Fibroblast of lung (primary cell): ENCODE measurements around the gene ALAS1. TPM values are rescaled to one million over a fixed set of nuclear protein-coding genes. Genes with fewer than 3 reads are reported as not detected.

Experiments used
- DNase-seq, 2 donors: peaks; one replicate each; pipeline versions ENCODE4 v3.0.0 to v3.0.0-alpha.2; 2010; ENCODE audit warnings: low read depth in 2 of 2
- H2AFZ ChIP-seq: 2 replicates; pipeline ENCODE4 v1.5.1; 2012; ENCODE audit warnings: low read length, control low read depth, inconsistent platforms
- H3K27ac ChIP-seq: 2 replicates; pipeline ENCODE4 v1.5.1; 2011; ENCODE audit warnings: low read length, control low read depth; ENCODE audit not compliant: insufficient read depth
- H3K27me3 ChIP-seq: 2 replicates; pipeline ENCODE4 v1.5.1; 2011; ENCODE audit warnings: mild to moderate bottlenecking, low read length; ENCODE audit not compliant: control insufficient read depth, insufficient read depth
- H3K36me3 ChIP-seq: 2 replicates; pipeline ENCODE4 v1.5.1; 2011; ENCODE audit warnings: low read length; ENCODE audit not compliant: control insufficient read depth, insufficient read depth
- H3K4me1 ChIP-seq: 2 replicates; pipeline ENCODE4 v1.5.1; 2011; ENCODE audit warnings: low read length; ENCODE audit not compliant: control insufficient read depth, insufficient read depth; ENCODE audit errors: extremely low read depth
- H3K4me2 ChIP-seq: 2 replicates; pipeline ENCODE4 v1.5.1; 2011; ENCODE audit warnings: low read length, control low read depth; ENCODE audit not compliant: insufficient read depth; ENCODE audit errors: extremely low read depth
- H3K4me3 ChIP-seq, 4 experiments: fragments of 200-600 bp in 1 of 4; sonication (generic) in 1 of 4; replicated peaks in 1 of 4; 2 replicates each; pipeline ENCODE4 v1.5.1; 2011 to 2016; ENCODE audit warnings: low read length in 4 of 4, low read depth in 3 of 4, mild to moderate bottlenecking in 3 of 4, control low read depth in 2 of 4, inconsistent platforms in 1 of 4, mixed read lengths in 1 of 4; ENCODE audit not compliant: insufficient read depth in 1 of 4; ENCODE audit errors: control extremely low read depth in 1 of 4
- H3K79me2 ChIP-seq: 2 replicates; pipeline ENCODE4 v1.5.1; 2012; ENCODE audit warnings: mild to moderate bottlenecking, low read length, inconsistent platforms; ENCODE audit not compliant: control insufficient read depth, insufficient read depth
- H3K9ac ChIP-seq: 2 replicates; pipeline ENCODE4 v1.5.1; 2011; ENCODE audit warnings: mild to moderate bottlenecking, low read length, control low read depth; ENCODE audit not compliant: insufficient read depth
- H3K9me3 ChIP-seq: 2 replicates; pipeline ENCODE4 v1.5.1; 2012; ENCODE audit warnings: low read depth, low read length; ENCODE audit not compliant: control insufficient read depth, insufficient read depth
- H4K20me1 ChIP-seq: 2 replicates; pipeline ENCODE4 v1.5.1; 2011; ENCODE audit warnings: low read length; ENCODE audit not compliant: control insufficient read depth, insufficient read depth; ENCODE audit errors: extremely low read depth
- EZH2 ChIP-seq: IDR thresholded peaks from 2 replicates; pipeline ENCODE4 v1.5.1; 2012; ENCODE audit warnings: low read length, control low read depth, mild to moderate bottlenecking; ENCODE audit errors: missing control alignments
- polyA plus RNA-seq, 2 donors: library from polyadenylated mRNA; depleted of rRNA in 1 of 2; stranded (reverse) in 1 of 2; unstranded in 1 of 2; fragments of >200 nt; gene quantifications; 2 replicates each; pipeline ENCODE4 v1.2.1, GENCODE V29; 2011 to 2012; ENCODE audit warnings: missing spikeins in 1 of 2
- total RNA-seq: library from RNA; depleted of rRNA; stranded (reverse); fragments of >200 nt; gene quantifications from 2 replicates; pipeline ENCODE4 v1.2.1, GENCODE V29; 2014
- TF ChIP-seq, protein P1 (sequence below), 2 donors: IDR thresholded peaks in 1 of 2; conservative IDR thresholded peaks in 1 of 2; 1 replicate in 1 of 2; 2 replicates in 1 of 2; pipeline ENCODE4 v1.5.1; 2011 to 2012; ENCODE audit warnings: low read length in 2 of 2, control low read depth in 1 of 2, inconsistent platforms in 1 of 2, low read depth in 1 of 2, mild to moderate bottlenecking in 1 of 2

The ALAS1 gene
- total and polyA plus RNA-seq, 2 donors (not counting 1 experiment from before 2014, with no cell fraction given), result 60.9 to 61.8 TPM

DNA sequence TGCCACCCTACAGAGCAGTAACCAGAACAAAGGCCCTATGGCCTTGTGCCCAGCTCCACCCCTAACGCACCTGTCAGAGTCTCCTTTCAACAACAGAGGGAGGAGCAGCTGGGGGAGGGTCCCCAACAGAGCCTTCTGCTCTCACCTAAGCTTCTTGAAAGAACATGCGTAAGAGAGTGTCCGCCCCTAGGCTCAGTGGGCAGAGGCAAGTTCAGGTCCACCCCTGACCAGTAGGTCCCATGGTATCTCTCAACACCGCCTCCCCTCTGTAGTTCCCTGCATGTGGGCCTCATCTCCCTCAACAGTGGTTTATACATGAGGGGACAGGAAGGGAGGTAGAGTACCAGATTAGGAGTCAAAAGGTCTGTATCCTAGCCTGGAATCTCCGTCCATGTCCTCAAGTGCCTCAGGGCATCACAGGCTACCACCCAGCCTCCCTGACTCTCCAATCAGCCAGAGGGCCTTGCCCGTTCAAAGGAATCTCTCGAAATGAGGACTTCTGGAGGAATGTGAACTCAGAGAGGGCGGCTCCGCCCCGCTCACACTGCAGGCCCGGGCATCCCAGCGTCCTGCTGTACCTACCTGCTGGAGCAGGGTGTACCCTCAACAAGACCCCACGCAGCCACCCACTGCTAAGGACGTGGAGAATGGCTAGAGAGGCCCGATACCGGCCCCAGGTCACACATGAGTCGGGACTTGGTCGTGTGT is 44.4 kb upstream of the ALAS1 start:
- Histone ChIP-seq H3K9ac (peak overlapping the region; percentile 73), H3K36me3 (peaks cover 11% of the 10 kb centered on the region), H3K27ac (peak overlapping the region; percentile 93), H3K4me1 (peaks cover 9% of the 10 kb centered on the region), H3K9me3 (no peaks in the 10 kb centered on the region), H3K4me3 (peak overlapping the region; percentile 79 to 94 (median 84)), H3K27me3 (no peaks in the 10 kb centered on the region), H4K20me1 (no peaks in the 10 kb centered on the region), H3K4me2 (peak overlapping the region; percentile 94), H2AFZ (peak overlapping the region; percentile 80), H3K79me2 (peaks cover 12% of the 10 kb centered on the region)
- peak in 1 of 2 donors; percentile 28 for DNase-seq
- no peak for TF ChIP-seq EZH2
- TF ChIP-seq, protein P1, sequence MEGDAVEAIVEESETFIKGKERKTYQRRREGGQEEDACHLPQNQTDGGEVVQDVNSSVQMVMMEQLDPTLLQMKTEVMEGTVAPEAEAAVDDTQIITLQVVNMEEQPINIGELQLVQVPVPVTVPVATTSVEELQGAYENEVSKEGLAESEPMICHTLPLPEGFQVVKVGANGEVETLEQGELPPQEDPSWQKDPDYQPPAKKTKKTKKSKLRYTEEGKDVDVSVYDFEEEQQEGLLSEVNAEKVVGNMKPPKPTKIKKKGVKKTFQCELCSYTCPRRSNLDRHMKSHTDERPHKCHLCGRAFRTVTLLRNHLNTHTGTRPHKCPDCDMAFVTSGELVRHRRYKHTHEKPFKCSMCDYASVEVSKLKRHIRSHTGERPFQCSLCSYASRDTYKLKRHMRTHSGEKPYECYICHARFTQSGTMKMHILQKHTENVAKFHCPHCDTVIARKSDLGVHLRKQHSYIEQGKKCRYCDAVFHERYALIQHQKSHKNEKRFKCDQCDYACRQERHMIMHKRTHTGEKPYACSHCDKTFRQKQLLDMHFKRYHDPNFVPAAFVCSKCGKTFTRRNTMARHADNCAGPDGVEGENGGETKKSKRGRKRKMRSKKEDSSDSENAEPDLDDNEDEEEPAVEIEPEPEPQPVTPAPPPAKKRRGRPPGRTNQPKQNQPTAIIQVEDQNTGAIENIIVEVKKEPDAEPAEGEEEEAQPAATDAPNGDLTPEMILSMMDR (conservative IDR thresholded peaks at IDR 0.05 in 1 of 2, IDR thresholded peaks at IDR 0.05 in 1 of 2; ENCODE audit: low read depth in 1 of 2, low read length in 2 of 2), result no peak

DNA sequence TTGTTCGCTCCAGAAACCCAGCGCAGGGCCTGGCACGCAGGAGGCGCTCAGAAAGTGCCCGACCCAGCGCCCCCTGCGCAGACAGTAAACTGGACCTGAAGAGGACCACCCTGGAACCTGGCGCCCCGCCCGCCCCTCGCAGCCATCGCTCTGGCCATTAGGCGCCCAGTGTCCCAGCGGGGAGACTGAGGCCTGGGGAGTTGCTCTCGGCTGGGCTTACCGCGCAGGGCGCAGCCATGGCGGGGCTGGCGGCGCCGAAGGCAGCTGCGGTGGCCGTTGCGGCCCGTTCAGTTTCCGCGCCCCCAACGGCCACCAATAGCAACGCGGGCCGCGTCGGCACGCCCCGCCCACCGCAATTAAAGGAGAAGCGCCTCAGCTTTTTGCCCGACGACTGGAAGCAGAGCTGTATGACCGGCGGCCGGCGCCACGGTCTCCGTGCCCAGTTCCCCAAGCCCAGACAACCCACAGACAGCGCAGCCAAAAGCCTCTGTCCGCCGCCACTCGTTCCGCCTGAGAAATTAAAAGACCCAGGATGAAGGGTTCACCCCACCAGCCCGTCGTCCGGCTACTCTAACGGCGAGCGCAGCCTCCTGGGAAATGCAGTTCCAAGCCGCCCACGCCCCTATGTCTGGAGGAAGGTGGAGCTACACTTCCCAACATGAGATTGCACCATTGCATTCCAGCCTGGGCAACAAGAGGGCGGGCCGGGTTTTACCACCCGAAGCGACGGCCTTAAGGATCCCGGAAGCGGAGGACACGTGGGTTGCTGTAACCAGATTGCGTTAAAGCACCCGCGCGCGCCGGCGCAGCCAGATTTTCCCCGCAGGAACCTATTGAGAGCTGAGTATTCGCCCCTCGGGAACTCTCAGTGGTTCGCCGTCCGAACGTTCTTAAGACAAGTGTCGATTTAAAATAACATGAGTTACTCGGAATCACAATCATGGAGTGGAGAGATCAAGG is 43.5 kb upstream of the ALAS1 start, which contains the start of gene POC1A:
Gene POC1A, minus strand, starts transcription at position 289 of the 960 bp plus-strand sequence. Its CDS starts 51 bp downstream, at position 238.
- H3K4me3 ChIP-seq, result peak within 1 kb of the TSS; percentile 79 to 94 (median 84)
- H3K36me3 ChIP-seq, result peaks cover 5% of the 10 kb centered on the region
- DNase-seq, result peak; percentile 97 to 99
- H3K4me1 ChIP-seq, result peaks cover 9% of the 10 kb centered on the region
- H2AFZ ChIP-seq, result peak within 1 kb of the TSS; percentile 93
- peak within 1 kb of the TSS; percentile 93 for H3K27ac ChIP-seq
- TF ChIP-seq, protein P1 (conservative IDR thresholded peaks at IDR 0.05 in 1 of 2, IDR thresholded peaks at IDR 0.05 in 1 of 2; ENCODE audit: low read depth in 1 of 2, low read length in 2 of 2), result no peak
- no peak for TF ChIP-seq EZH2
- H3K4me2 ChIP-seq, result peak within 1 kb of the TSS; percentile 94
- no peaks in the 10 kb centered on the region for H3K27me3 ChIP-seq
- H3K9ac ChIP-seq, result peak within 1 kb of the TSS; percentile 73
- H3K79me2 ChIP-seq, result peaks cover 12% of the 10 kb centered on the region
- no peaks in the 10 kb centered on the region for H3K9me3 ChIP-seq
- no peaks in the 10 kb centered on the region for H4K20me1 ChIP-seq

DNA sequence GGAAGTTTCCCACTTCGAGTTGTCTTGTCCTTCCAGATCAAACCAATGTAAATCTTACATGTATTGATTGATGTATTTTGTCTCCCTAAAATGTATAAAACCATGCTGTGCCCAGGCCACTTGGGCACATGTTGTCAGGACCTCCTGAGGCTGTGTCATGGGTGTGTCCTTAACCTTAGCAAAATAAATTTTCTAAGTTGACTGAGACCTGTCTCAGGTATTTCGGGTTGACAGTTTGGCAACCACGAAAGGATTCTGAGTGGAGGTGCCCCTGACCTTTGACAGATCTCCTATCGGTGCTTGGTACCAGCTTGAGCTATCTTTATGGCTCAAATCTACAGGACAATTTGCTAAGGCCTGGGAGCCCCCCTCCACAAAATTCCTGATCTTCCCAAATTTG is 42.0 kb upstream of the ALAS1 start:
- Histone ChIP-seq H4K20me1 (no peaks in the 10 kb centered on the region), H3K4me3 (no peak overlapping the region), H3K27me3 (no peaks in the 10 kb centered on the region), H3K9ac (no peak overlapping the region), H3K9me3 (no peaks in the 10 kb centered on the region), H3K79me2 (peaks cover 12% of the 10 kb centered on the region), H3K4me1 (peaks cover 9% of the 10 kb centered on the region), H3K36me3 (no peaks in the 10 kb centered on the region), H3K4me2 (no peak overlapping the region), H3K27ac (no peak overlapping the region), H2AFZ (no peak overlapping the region)
- no peak for TF ChIP-seq EZH2
- TF ChIP-seq, protein P1 (conservative IDR thresholded peaks at IDR 0.05 in 1 of 2, IDR thresholded peaks at IDR 0.05 in 1 of 2; ENCODE audit: low read depth in 1 of 2, low read length in 2 of 2), result no peak
- no peak for DNase-seq
